GM19468 (cell line): Measurements from ENCODE around the gene GAA.
"Not testable (repeated sequence)": the region's sequence is repeated elsewhere in the genome, so short reads cannot be mapped to it uniquely, and the experiment has no call there.

Experiments
- ATAC-seq: cut with Tn5 transposase; IDR thresholded peaks from one replicate; pipeline ENCODE4 v1.9.1; 2021; ENCODE audit warnings: mild to moderate bottlenecking, moderate library complexity, moderate number of reproducible peaks; ENCODE audit not compliant: unreplicated experiment; ENCODE audit errors: extremely low read depth

GAA gene

DNA sequence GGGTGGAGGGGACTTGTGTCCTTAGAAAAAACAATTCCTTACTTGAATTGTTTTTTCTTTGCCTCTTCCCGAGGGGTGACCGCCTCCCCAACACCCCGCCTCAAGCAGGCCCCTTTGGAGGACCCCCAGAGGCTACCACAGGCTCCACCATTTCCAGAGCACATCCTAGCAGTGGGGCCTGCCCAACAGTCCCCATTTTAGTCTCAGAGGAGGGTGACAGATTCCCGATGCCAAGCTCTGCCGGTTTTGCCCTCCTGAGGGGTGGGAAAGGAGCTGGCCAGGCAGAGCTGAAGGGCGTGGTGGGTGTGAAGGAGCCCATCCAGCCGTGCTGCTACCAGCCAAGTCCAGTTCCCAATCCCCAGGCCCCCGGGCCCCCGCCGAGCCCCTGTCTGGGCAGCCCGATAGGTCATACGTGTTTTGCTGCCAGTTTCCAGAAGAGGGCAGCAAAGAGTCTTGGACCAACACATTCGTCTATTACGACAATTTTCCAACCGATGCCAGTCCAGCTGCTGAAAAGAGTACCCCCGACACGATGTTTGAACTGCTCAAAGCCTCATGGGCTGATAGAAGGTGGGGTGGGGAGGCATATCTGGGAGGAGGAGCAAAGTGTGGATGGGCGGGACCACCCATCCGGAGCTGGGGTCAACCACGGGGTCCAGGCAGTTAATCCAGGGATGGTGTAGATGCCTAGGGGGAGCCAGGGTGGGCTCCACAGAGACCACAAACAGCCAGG is 18.8 kb upstream of the GAA start:
- ATAC-seq, result no peak

DNA sequence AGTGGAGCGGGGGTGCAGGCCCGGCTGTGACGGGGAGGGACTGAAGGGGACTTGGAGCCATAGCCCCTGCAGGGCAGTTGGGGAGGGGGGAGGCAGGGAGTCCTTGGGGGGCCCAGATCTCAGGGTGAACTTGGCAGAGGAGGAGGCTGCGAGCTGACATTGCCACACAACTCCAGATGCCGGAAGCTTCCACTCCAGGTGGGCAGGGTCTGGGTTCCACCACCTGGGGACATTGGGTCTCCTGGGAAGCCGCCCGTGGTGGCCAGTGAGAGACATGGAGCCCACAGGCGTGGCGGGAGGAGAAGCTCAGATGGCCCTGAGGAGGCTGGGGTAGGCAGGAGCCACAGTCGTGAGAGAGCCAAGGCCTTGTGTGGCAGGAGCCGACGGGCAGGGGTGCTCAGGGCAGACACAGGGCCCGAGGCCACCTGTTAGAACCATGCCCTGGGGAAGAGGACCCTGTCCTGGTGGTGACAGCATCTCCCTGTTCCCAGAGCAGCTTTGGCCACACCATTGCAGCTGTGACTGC is 18.2 kb upstream of the GAA start:
- no peak for ATAC-seq

DNA sequence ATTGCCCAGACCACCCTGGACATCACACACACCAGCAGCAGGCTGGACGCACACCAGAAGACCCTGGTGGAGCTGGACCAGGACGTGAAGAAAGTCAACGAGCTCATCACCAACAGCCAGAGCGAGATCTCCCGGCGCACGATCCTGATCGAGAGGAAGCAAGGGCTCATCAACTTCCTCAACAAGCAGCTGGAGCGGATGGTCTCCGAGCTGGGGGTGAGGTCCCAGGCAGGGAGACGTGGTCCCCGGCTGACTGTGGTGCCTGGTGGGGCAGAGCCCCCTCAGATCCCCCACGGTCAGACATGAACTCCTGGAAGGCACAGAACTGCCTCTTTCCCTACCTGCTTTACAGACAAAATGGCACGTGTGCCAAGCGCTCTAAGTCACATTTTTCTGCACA is 16.6 kb upstream of the GAA start:
- ATAC-seq, result no peak

DNA sequence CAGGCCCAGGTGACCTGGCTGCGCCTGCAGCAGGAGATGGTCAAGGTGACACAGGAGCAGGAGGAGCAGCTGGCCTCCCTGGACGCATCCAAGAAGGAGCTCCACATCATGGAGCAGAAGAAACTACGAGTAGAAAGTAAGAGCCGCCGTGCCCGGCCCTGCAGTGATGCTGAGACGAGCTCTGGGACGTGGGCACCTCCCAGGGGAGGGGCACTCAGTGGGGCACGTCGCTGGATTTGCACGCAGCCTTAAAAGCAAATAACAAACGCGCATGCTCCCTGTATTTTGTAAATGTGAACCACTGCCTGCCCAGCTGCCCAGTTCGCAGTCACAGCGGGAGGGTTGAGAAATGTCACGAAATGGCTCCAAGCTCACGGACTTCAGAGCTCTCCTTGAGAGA is 15.3 kb upstream of the GAA start:
- no peak for ATAC-seq

DNA sequence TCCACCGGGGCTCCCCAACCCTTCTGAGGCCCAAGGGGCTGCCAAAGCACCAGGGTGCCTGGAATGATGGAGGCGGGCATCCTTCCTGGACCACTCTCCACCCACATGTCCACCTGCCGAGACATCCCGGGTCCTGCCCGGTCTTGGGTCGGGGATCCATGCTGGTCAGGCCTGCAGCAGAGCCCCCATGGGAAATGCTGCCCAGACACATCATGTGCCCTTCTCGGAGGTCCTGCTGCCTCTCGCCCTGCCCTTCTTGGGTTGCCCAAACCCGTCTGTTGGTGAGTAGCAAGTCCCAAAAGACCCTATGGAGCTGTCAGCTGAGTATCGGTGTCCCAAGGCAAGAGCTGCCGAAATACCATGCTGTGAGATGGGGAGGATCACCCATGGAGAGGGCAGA is 14.8 kb upstream of the GAA start:
- no peak for ATAC-seq

DNA sequence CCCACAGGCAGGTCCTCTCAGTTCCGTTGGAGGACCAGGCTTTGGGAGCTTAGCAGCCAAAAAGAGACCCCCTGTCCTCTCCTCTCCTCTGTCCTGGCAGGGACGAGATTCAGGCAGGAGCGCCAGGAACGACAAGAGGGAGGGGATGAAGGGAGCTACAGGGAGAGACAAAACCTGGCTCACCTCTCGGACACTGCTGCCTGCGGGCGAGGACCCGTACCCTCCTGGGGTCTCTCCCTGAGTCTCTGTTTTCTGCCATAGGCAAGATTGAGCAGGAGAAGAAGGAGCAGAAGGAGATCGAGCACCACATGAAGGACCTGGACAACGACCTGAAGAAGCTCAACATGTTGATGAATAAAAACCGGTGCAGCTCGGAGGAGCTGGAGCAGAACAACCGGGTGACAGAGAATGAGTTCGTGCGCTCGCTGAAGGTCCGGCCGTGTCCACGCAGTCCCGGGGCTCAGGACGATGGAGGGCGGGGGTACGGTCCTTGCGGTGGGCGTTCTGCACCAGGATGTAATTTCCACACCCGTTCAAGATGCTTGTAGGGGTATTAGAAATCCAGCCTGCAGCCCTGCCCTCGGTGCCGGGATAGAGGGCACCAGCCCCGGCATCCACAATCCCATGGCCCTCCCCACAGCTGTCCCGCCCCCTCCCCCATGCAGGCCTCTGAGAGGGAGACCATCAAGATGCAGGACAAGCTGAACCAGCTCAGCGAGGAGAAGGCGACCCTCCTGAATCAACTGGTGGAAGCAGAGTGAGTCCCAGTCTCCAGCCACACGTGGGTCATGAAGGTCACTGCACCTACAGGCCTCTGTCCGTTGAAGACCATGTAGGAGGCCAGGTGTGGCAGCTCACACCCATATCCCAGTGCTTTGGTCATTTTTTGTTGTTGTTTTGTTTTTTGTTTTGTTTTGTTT is 13.8 kb upstream of the GAA start:
- no peak for ATAC-seq

DNA sequence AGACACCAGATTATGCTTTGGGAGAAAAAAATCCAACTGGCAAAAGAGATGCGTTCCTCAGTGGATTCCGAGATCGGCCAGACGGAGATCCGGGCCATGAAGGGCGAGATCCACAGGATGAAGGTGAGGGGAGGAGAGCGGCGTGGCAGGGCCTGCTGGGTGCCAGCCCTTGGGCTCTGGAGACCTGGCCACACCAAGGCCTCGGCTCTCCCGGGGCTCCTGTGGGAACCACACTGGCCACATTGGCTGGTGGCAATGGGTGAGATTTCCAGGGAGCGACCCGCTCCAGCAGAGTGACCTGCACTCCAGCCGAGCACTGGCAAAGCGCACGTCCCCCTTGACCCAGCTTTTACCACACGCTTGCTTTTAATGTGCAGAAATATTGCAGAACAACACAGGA is 11.6 kb upstream of the GAA start:
- ATAC-seq, result no peak

DNA sequence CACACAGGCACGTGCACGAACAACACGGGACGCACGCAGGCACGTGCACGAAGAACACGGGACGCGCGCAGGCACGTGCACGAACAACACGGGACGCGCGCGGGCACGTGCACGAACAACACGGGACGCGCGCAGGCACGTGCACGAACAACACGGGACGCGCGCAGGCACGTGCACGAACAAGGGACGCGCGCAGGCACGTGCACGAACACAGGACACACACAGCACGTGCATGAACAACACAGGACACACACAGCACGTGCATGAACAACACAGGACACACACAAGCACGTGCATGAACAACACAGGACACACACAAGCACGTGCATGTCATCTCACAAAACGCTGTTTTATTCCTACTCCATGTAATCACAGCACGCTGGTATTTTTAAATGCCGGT is 11.2 kb upstream of the GAA start:
- ATAC-seq, result not testable (repeated sequence)

DNA sequence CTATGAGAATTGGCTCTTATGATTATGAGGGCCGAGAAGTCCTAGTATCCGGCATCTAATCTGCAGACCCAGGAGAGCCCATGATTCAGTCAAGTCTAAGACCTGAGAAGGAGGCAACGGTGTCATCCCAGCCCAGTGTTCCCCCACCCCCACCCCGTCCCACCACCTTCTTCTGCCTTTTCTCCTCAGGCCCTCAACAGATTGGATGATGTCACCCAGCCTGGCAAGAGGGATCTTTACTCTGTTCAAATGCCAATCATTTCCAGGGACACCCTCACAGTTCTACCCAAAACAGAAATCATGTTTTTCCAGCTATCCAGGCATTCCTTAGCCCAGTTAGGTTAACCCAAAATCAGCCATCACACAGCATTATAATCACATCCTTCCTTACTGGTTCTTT is 10.0 kb upstream of the GAA start:
- no peak for ATAC-seq

DNA sequence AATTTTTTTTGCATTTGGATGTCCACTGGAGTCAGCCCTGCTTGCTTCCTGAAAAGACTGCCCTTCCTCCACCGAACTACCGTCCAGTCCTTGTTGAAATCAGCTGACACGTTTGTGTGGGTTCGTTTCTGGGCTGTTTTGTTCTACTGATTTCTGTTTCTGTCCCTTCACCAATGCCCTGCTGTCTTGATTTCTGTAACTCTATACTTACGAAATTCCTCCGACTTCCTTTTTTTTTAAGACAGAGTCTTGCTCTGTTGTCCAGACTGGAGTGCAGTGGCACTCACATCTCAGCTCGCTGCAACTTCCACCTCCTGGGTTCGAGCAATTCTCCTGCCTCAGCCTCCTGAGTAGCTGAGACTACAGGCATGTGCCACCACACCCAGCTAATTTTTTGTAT is 8.4 kb upstream of the GAA start:
- no peak for ATAC-seq

DNA sequence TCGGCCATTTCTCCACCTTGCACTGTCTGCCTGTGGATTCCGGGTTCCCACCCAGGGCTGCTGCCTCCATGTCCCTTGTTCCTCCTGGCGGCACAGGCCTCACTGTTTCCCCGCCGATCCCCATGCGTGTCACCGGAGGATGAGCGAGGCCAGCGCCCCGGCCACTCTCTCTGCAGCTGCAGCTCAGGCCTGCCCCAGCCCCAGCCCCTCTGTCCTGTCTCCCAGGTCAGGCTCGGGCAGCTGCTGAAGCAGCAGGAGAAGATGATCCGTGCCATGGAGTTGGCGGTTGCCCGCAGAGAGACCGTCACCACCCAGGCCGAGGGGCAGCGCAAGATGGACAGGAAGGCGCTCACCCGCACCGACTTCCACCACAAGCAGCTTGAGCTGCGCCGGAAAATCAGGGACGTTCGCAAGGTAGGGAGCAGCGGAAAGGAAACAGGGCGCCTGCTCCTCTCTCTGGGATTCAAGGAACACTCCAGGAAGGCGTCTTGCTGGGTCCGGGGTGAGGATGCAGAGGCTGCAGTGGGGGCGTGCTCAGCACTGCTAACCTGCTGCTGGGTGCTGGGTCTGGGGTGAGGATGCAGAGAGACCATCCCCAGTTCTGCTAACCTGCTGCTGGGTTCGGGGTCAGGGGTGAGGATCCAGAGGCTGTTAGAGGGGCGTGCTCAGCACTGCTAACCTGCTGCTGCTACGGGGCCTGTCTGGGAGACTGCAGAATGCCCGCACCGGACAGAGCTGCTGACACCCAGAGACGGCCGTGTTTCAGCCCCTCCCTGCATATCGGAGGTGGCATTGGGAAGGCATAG is 6.1 kb upstream of the GAA start:
- ATAC-seq, result no peak

DNA sequence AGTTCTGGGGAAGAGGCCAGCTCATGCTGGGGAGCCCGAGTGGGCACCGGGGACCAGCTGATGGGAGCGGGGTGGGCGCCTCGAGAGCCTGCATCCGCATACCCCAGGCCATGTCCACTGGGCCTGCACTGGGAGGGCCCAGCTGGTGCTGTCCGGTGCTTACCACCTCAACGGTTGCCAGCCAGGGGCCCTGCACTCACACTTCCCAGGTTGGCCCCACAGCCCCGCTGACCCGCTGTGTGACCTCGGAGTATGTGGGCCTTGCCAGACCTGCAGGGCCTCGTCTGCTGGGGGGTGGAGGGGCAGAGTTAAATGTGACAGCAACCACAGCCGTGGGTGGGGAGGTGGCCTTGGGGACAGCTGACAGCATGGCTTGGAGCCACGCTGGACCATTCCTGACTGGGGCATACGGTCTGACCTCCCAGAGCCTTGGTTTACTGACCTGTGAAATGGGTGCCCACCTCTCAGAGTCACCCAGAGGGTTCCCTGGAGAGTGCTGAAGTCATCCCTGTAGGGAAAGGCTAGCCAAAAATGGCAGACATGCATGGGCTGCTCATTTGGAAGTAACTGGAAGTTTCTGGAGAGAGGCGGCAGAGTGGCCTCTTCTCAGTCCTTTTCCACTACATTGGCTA is 5.4 kb upstream of the GAA start:
- no peak for ATAC-seq

DNA sequence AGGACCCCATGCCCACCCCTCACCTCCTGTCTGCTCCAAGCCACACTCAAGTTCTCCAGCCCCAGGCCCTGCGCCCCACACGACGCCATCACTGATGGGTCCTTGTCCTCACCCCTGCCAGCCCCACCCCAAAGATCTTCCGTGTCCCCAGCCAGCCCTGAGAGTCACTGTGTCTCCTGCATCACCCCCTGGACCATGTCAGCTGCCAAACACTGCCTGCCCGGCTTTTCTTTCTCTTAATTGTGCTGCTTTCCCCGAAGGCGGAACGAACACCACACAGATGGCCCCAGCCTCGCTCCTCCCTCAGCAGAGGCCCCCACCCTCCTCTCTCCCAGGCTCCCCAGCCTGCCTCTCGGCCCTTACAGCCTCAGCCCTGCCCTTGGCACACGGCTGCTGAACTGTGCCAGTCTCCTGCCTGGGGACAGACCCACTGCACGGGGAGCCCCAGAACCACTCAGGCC is 4.8 kb upstream of the GAA start:
- no peak for ATAC-seq

DNA sequence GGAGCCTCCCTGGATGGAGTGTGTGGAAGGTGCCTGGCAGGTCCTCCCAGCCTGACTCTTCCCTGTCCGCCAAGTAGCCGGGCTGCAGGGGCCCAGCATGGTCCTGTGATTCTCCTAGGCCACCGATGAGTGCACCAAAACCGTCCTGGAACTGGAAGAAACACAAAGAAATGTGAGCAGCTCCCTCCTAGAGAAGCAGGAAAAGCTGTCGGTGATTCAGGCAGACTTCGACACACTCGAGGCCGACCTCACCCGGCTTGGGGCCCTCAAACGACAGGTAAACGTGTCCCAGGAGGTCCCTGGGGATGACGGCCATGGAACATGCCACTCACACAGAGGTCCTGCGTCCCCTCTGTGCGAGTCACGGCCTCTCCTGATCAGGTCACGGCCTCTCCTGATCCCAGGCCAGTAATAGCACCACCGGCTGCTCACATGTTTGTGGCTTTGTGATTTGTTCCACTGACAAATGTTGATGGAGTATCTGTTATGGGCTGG is 4.2 kb upstream of the GAA start:
- ATAC-seq, result no peak

DNA sequence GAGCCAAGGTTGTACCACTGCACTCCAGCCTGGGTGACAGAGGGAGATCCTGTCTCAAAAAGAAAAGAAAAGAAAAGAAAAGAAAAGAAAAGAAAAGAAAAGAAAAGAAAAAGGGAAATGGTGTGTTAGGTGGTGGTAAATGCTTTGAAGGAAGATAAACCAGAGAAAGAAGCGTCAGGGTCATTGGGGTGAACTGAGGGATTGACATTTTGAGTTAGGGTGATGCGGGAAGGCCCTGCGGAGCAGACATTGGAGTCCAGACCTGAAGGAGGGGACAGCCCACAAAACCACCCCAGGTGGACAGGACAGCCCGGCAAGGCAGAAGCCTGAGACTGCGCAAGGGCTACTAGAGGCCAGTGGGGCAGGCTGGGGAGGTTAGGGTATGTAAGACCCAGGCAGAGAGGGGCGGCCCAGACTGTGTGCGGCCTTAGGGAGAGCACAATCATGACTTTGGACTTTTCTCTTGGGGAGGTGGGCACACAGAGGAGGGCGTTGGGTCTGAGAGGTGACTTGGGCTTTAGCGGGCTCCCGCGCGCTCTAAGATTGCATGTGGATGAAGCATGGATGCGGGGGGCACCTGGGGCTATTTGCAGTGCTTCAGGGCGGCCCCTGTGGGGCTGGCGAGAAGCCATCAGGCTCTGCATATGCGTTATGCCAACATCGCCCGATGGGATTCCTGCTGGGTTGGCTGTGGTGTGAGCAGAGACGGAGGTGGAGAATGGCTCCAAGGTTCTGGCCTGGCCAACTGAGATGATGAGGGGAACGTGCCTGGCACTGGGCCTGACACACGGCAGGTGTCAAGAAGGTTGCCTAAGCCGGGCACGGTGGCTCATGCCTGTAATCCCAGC is 3.3 kb upstream of the GAA start:
- no peak for ATAC-seq

DNA sequence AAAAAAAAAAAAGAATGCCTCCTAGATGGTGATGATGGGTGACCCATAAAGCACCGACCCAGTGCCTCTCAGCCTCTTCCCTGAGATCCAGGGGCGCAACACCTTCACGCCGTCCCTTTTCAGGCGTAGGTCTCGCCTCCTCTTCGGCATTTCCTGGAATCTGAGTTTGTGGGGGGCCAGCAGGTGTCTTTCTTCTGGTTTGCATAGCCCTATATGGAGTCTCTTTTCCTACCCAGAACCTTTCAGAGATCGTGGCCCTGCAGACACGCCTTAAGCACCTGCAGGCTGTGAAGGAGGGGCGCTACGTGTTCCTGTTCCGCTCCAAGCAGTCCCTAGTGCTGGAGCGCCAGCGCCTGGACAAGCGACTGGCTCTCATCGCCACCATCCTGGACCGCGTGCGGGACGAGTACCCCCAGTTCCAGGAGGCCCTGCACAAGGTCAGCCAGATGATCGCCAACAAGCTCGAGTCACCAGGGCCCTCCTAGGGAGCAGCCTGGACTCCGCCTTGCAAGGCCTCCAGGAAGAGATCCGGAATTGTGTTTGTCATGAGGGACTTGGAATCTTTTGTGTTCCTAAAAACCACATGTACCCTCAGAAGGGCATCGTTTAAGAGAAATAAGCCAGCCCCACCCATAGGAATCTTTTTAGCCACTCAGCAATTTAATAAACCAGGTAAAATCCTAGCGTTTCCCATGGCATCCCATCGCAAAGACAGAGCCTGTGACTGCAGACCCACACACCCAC is 1.9 kb upstream of the GAA start:
- no peak for ATAC-seq

DNA sequence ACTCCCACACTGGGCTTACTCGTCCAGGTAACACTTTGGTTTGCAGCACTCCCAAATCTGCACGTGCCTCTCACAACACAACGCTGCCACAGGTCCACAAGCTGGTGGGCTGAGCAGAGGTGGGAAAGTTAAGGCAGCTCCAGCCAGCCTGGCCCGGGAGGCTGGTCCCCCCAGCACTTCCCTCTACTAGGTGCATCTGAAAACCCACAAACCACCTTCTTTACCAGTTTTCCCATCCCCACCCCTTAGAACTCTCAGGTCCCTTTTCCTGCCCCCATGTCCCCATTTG is 1.4 kb upstream of the GAA start:
- no peak for ATAC-seq

DNA sequence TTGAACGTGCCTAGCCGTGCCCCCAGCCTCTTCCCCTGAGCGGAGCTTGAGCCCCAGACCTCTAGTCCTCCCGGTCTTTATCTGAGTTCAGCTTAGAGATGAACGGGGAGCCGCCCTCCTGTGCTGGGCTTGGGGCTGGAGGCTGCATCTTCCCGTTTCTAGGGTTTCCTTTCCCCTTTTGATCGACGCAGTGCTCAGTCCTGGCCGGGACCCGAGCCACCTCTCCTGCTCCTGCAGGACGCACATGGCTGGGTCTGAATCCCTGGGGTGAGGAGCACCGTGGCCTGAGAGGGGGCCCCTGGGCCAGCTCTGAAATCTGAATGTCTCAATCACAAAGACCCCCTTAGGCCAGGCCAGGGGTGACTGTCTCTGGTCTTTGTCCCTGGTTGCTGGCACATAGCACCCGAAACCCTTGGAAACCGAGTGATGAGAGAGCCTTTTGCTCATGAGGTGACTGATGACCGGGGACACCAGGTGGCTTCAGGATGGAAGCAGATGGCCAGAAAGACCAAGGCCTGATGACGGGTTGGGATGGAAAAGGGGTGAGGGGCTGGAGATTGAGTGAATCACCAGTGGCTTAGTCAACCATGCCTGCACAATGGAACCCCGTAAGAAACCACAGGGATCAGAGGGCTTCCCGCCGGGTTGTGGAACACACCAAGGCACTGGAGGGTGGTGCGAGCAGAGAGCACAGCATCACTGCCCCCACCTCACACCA is 724 bp downstream of the GAA start:
- no peak for ATAC-seq
